ENCODE measurements around the gene RAB8B.

Gene RAB8B

GRCh38 chr15:63196842-63197241, 7.4 kb downstream of the RAB8B start:
- Mint-ChIP-seq H3K9me3 (no peaks in the 10 kb centered on the region), H3K27ac (no peak overlapping the region), H3K4me3 (no peak overlapping the region), H3K36me3 (ENCODE audit: low read depth) (peaks cover 14% of the 10 kb centered on the region), H3K27me3 (ENCODE audit: low read depth, poor library complexity) (no peaks in the 10 kb centered on the region), H3K4me1 (peaks cover 18% of the 10 kb centered on the region)
- no peak for DNase-seq
- TF ChIP-seq CTCF (IDR thresholded peaks at IDR 0.05): no peak

GRCh38 chr15:63197626-63198025, 8.2 kb downstream of the RAB8B start:
- Mint-ChIP-seq H3K27me3 (ENCODE audit: low read depth, poor library complexity) (no peaks in the 10 kb centered on the region), H3K4me1 (peaks cover 16% of the 10 kb centered on the region), H3K27ac (peak overlapping the region; percentile 40), H3K36me3 (ENCODE audit: low read depth) (peaks cover 14% of the 10 kb centered on the region), H3K9me3 (no peaks in the 10 kb centered on the region), H3K4me3 (no peak overlapping the region)
- no peak for DNase-seq
- TF ChIP-seq CTCF (IDR thresholded peaks at IDR 0.05): no peak

- peaks cover 19% of the 10 kb centered on the region for H3K4me1 Mint-ChIP-seq
- peaks cover 14% of the 10 kb centered on the region for H3K36me3 Mint-ChIP-seq (ENCODE audit: low read depth)
- H3K9me3 Mint-ChIP-seq: no peaks in the 10 kb centered on the region
- TF ChIP-seq CTCF (IDR thresholded peaks at IDR 0.05): no peak
- H3K27me3 Mint-ChIP-seq (ENCODE audit: low read depth, poor library complexity): no peaks in the 10 kb centered on the region
- no peak overlapping the region for H3K4me3 Mint-ChIP-seq
- no peak overlapping the region for H3K27ac Mint-ChIP-seq
- no peak for DNase-seq
These were observed 9.2 kb downstream of the RAB8B start for GRCh38 chr15:63198371-63199250.

GRCh38 chr15:63200464-63201249, 11.3 kb downstream of the RAB8B start:
- Mint-ChIP-seq H3K27me3 (ENCODE audit: low read depth, poor library complexity) (no peaks in the 10 kb centered on the region), H3K9me3 (no peaks in the 10 kb centered on the region), H3K4me3 (no peak overlapping the region), H3K36me3 (ENCODE audit: low read depth) (peaks cover 14% of the 10 kb centered on the region), H3K4me1 (peaks cover 11% of the 10 kb centered on the region), H3K27ac (no peak overlapping the region)
- DNase-seq: no peak
- TF ChIP-seq CTCF (IDR thresholded peaks at IDR 0.05): no peak

- TF ChIP-seq CTCF (IDR thresholded peaks at IDR 0.05): no peak
- Mint-ChIP-seq H3K27ac (peak overlapping the region; percentile 76), H3K4me3 (no peak overlapping the region), H3K36me3 (ENCODE audit: low read depth) (peaks cover 21% of the 10 kb centered on the region), H3K9me3 (no peaks in the 10 kb centered on the region), H3K4me1 (peaks cover 17% of the 10 kb centered on the region), H3K27me3 (ENCODE audit: low read depth, poor library complexity) (no peaks in the 10 kb centered on the region)
- no peak for DNase-seq
These were observed 13.5 kb downstream of the RAB8B start for GRCh38 chr15:63202861-63203260.
